Tibial artery (tissue), 4 donors: Measurements from ENCODE around the gene MGAT1.
A peak's percentile ranks its signal among the peaks of the same experiment; 100 is the strongest.
"Not testable (repeated sequence)": the region's sequence is repeated elsewhere in the genome, so short reads cannot be mapped to it uniquely, and the experiment has no call there.

Source experiments
- DNase-seq, 2 donors: peaks; one replicate each; pipeline ENCODE4 v3.0.0-alpha.2; 2019
- H3K27ac ChIP-seq, 2 donors: fragments of 200-600 bp; sonication (generic) in 1 of 2; 1 replicate in 1 of 2; 2 replicates in 1 of 2; pipeline ENCODE4 v1.5.1; 2018 to 2019; ENCODE audit warnings: mild to moderate bottlenecking in 1 of 2
- H3K27me3 ChIP-seq, 2 donors: fragments of 200-600 bp; sonication (generic) in 1 of 2; one replicate each; pipeline versions ENCODE4 v1.5.1 to v1.6.0; 2016 to 2019
- H3K36me3 ChIP-seq, 3 donors: fragments of 200-600 bp; sonication (generic) in 2 of 3; one replicate each; pipeline ENCODE4 v1.5.1; 2016 to 2019; ENCODE audit warnings: mild to moderate bottlenecking in 2 of 3
- H3K4me1 ChIP-seq, 4 donors: fragments of 200-600 bp; sonication (generic) in 2 of 4; 1 replicate in 3 of 4; 2 replicates in 1 of 4; pipeline ENCODE4 v1.5.1; 2016 to 2019
- H3K4me3 ChIP-seq, 2 donors: fragments of 200-600 bp; sonication (generic) in 1 of 2; 1 replicate in 1 of 2; 2 replicates in 1 of 2; pipeline ENCODE4 v1.5.1; 2018 to 2019; ENCODE audit warnings: mild to moderate bottlenecking in 2 of 2
- H3K9me3 ChIP-seq, 3 donors: fragments of 200-600 bp; sonication (generic) in 1 of 3; one replicate each; pipeline ENCODE4 v1.5.1; 2016 to 2019
- intact Hi-C: fragments of 100-400 bp; cut with DNase I; formaldehyde crosslinking; loops from one replicate; pipeline ENCODE4 v1.15.0; 2023; ENCODE audit warnings: low total_unique reads
- TF ChIP-seq, protein P1 (sequence below), 2 experiments: fragments of 200-600 bp in 1 of 2; fragments of 450-650 bp in 1 of 2; IDR thresholded peaks; one replicate each; pipeline ENCODE4 v1.5.1; 2017 to 2019; ENCODE audit warnings: antibody characterized with exemption in 2 of 2, mild to moderate bottlenecking in 1 of 2, moderate library complexity in 1 of 2

The MGAT1 gene

DNA sequence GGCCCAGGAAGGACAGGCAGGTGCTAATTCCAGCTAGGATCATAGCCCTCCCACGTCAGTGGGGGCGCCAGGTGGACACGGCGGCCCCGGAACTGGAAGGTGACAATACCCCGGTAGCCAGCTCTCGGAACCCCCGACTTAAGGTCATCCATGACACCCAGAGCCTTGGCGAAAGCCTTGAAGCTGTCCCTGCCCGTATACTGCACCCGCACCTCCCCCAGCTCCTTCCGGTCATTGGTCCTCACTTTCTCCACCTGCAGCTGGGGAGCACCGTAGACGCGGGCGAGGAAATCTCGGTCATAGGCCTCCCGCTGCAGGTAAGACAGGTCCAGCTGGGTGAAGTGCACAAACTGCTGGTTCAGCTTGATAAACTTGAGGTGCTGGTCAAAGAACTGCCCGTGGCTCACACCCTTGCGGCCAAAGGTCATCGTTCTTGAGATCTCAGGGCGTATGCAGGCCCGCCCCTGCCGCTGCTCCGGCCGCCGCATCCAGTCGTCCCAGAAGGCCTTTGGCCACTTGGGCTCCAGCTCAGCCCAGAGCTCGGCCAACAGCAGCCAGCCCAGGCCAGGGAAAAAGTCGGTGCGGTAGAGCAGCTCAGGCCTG lies 10.9 kb downstream of the MGAT1 start:
- Histone ChIP-seq H3K27me3 (no peaks in the 10 kb centered on the region), H3K4me3 (no peak overlapping the region), H3K4me1 (peaks cover 0 to 29% (median 24%) of the 10 kb centered on the region in 4 donors), H3K36me3 (peaks cover 30 to 74% (median 64%) of the 10 kb centered on the region in 3 donors), H3K27ac (no peak overlapping the region), H3K9me3 (no peaks in the 10 kb centered on the region)
- TF ChIP-seq, protein P1, sequence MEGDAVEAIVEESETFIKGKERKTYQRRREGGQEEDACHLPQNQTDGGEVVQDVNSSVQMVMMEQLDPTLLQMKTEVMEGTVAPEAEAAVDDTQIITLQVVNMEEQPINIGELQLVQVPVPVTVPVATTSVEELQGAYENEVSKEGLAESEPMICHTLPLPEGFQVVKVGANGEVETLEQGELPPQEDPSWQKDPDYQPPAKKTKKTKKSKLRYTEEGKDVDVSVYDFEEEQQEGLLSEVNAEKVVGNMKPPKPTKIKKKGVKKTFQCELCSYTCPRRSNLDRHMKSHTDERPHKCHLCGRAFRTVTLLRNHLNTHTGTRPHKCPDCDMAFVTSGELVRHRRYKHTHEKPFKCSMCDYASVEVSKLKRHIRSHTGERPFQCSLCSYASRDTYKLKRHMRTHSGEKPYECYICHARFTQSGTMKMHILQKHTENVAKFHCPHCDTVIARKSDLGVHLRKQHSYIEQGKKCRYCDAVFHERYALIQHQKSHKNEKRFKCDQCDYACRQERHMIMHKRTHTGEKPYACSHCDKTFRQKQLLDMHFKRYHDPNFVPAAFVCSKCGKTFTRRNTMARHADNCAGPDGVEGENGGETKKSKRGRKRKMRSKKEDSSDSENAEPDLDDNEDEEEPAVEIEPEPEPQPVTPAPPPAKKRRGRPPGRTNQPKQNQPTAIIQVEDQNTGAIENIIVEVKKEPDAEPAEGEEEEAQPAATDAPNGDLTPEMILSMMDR (IDR thresholded peaks at IDR 0.05): no peak
- intact Hi-C loops: no loop called here
- DNase-seq: no peak

- Histone ChIP-seq H3K9me3 (no peaks in the 10 kb centered on the region), H3K4me1 (peaks cover 6 to 32% (median 30%) of the 10 kb centered on the region in 4 donors), H3K27me3 (no peaks in the 10 kb centered on the region), H3K27ac (no peak overlapping the region), H3K36me3 (peaks cover 30 to 69% (median 64%) of the 10 kb centered on the region in 3 donors), H3K4me3 (no peak overlapping the region)
- TF ChIP-seq, protein P1 (IDR thresholded peaks at IDR 0.05): no peak
- intact Hi-C loops: no loop called here
- DNase-seq: no peak
These were observed 12.1 kb downstream of the MGAT1 start for GRCh38 chr5:180790524-180790923.

GRCh38 chr5:180790020-180790419 lies 12.6 kb downstream of the MGAT1 start:
- Histone ChIP-seq H3K36me3 (peaks cover 30 to 66% (median 64%) of the 10 kb centered on the region in 3 donors), H3K27ac (no peak overlapping the region), H3K27me3 (no peaks in the 10 kb centered on the region), H3K4me3 (no peak overlapping the region), H3K9me3 (no peaks in the 10 kb centered on the region), H3K4me1 (peaks cover 10 to 37% (median 35%) of the 10 kb centered on the region in 4 donors)
- no peak for DNase-seq
- TF ChIP-seq, protein P1 (IDR thresholded peaks at IDR 0.05): no peak
- intact Hi-C loops: no loop called here

DNA sequence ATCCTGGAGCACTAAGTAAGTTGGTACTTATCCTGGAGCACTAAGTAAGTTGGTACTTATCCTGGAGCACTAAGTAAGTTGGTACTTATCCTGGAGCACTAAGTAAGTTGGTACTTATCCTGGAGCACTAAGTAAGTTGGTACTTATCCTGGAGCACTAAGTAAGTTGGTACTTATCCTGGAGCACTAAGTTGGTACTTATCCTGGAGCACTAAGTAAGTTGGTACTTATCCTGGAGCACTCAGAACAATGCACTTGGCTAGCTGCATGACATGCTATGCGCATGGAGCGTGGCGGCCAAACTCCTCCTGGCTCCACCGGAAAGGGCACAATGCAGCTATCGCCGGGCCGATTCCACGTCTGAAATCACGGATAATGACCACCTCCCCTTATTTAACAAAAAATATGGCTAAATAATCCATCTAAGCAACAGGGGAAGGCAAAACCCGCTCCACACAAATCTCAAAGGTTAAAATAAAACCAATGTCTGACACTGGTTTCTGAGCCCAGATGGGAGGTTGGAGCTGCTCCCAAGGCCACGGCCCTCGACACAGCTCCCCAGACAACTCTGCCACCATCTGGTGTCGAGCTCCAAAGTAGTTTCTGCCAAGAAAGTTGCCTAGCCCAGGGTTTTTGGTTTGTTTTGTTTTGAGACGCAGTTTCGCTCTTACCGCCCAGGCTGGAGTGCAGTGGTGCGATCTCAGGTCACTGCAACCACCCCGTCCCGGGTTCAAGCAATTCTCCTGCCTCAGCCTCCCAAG lies 13.8 kb downstream of the MGAT1 start:
- H3K27me3 ChIP-seq, H3K27ac ChIP-seq, H3K4me3 ChIP-seq, H3K9me3 ChIP-seq, DNase-seq: not testable (repeated sequence)
- Histone ChIP-seq H3K4me1 (peaks cover 10 to 44% (median 37%) of the 10 kb centered on the region in 4 donors), H3K36me3 (peaks cover 30 to 64% (median 60%) of the 10 kb centered on the region in 3 donors)
- intact Hi-C loops: loop anchor here (5.0 to 10.0 kb wide), 2 partner anchors 78 to 366 kb away; no protein-coding TSS in a partner anchor

DNA sequence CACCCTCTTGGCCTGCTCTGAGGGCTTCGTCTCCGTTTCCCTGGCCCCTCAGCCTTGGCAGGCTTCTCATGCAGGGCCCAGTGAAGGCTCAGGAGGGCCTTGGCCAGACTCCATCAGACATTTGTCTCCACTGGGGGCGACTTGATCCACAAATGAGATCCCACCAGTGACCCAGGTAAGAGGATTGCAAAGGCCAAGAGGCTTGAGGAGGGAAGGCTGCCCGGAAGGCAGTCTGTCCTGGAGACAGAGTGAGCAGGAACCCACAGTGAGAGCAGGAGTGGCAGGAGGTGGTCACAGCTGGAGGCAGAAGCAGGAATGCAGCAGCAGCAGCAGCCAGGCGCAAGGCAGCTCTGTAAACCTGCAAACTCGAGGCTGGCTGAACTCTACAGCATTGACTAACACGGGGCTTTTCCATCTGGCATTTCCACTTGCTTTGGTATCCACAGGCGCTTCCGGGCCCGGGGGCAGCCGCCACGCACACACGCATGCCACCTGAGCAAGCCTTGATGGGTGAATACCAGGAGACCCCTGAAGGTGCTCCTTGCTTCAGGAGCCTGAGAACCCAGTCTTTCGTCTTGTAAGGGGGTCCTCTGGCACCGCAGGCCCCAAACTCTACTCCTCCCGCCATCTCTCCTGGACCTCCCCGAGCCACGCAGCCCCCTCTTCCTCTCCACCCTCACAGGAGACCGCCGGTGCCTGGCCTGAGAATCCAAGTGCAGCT lies 14.7 kb downstream of the MGAT1 start:
- TF ChIP-seq, protein P1 (IDR thresholded peaks at IDR 0.05): no peak
- no peaks in the 10 kb centered on the region for H3K27me3 ChIP-seq
- peaks cover 30 to 58% (median 54%) of the 10 kb centered on the region in 3 donors for H3K36me3 ChIP-seq
- peaks cover 10 to 44% (median 33%) of the 10 kb centered on the region in 4 donors for H3K4me1 ChIP-seq
- intact Hi-C loops: loop anchor here (5.0 to 10.0 kb wide), 2 partner anchors 79 to 367 kb away; no protein-coding TSS in a partner anchor
- no peak for DNase-seq
- no peak overlapping the region for H3K4me3 ChIP-seq
- H3K9me3 ChIP-seq: no peaks in the 10 kb centered on the region
- peak overlapping the region in 1 of 2 donors; percentile 82 for H3K27ac ChIP-seq
